Liver (tissue), 3 donors: ENCODE measurements around the gene ADAMTS14.

ENCODE experiments used
- CTCF ChIP-seq: fragments of 150-350 bp; IDR thresholded peaks from 2 replicates; pipeline ENCODE4 v1.5.1; 2017; ENCODE audit warnings: improper control_type of control experiment, low read depth, low read length; ENCODE audit not compliant: missing input control
- GABPA ChIP-seq, 2 donors: IDR thresholded peaks in 1 of 2; conservative IDR thresholded peaks in 1 of 2; 2 replicates each; pipeline ENCODE4 v1.6.1; 2016; ENCODE audit warnings: antibody characterized with exemption in 2 of 2, mild to moderate bottlenecking in 1 of 2, moderate library complexity in 1 of 2
- HNF4A ChIP-seq, 2 donors: conservative IDR thresholded peaks; 2 replicates each; pipeline ENCODE4 v1.6.1; 2016; ENCODE audit warnings: antibody characterized with exemption in 2 of 2, mild to moderate bottlenecking in 2 of 2
- RAD21 ChIP-seq, 2 donors: IDR thresholded peaks; 2 replicates each; pipeline ENCODE4 v1.6.1; 2016; ENCODE audit warnings: antibody characterized with exemption in 2 of 2, mild to moderate bottlenecking in 2 of 2
- RXRA ChIP-seq, 2 donors: IDR thresholded peaks; 2 replicates each; pipeline ENCODE4 v1.6.1; 2017 to 2018; ENCODE audit warnings: antibody characterized with exemption in 2 of 2, mild to moderate bottlenecking in 1 of 2
- TAF1 ChIP-seq: conservative IDR thresholded peaks from 2 replicates; pipeline ENCODE4 v1.6.1; 2016; ENCODE audit warnings: antibody characterized with exemption, mild to moderate bottlenecking
- YY1 ChIP-seq: IDR thresholded peaks from 2 replicates; pipeline ENCODE4 v1.6.1; 2016; ENCODE audit warnings: antibody characterized with exemption, mild to moderate bottlenecking
- TF ChIP-seq, protein P1 (sequence below): IDR thresholded peaks from 2 replicates; pipeline ENCODE4 v1.6.1; 2016; ENCODE audit warnings: antibody characterized with exemption, mild to moderate bottlenecking
- TF ChIP-seq, protein P2 (sequence below): IDR thresholded peaks from 2 replicates; pipeline ENCODE4 v1.6.1; 2016; ENCODE audit warnings: antibody characterized with exemption
- TF ChIP-seq, protein P3 (sequence below): IDR thresholded peaks from 2 replicates; pipeline ENCODE4 v1.6.1; 2016; ENCODE audit warnings: antibody characterized with exemption
- TF ChIP-seq, protein P4 (sequence below): IDR thresholded peaks from 2 replicates; pipeline ENCODE4 v1.6.1; 2016; ENCODE audit warnings: antibody characterized with exemption
- donor health status: healthy.
- donor health status: healthy.

GRCh38 chr10:70749756-70750155, 77.5 kb downstream of the ADAMTS14 start:
- TF ChIP-seq, protein P1, sequence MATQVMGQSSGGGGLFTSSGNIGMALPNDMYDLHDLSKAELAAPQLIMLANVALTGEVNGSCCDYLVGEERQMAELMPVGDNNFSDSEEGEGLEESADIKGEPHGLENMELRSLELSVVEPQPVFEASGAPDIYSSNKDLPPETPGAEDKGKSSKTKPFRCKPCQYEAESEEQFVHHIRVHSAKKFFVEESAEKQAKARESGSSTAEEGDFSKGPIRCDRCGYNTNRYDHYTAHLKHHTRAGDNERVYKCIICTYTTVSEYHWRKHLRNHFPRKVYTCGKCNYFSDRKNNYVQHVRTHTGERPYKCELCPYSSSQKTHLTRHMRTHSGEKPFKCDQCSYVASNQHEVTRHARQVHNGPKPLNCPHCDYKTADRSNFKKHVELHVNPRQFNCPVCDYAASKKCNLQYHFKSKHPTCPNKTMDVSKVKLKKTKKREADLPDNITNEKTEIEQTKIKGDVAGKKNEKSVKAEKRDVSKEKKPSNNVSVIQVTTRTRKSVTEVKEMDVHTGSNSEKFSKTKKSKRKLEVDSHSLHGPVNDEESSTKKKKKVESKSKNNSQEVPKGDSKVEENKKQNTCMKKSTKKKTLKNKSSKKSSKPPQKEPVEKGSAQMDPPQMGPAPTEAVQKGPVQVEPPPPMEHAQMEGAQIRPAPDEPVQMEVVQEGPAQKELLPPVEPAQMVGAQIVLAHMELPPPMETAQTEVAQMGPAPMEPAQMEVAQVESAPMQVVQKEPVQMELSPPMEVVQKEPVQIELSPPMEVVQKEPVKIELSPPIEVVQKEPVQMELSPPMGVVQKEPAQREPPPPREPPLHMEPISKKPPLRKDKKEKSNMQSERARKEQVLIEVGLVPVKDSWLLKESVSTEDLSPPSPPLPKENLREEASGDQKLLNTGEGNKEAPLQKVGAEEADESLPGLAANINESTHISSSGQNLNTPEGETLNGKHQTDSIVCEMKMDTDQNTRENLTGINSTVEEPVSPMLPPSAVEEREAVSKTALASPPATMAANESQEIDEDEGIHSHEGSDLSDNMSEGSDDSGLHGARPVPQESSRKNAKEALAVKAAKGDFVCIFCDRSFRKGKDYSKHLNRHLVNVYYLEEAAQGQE = no peak
- no peak for TF ChIP-seq CTCF
- no peak for TF ChIP-seq RXRA (IDR thresholded peaks at IDR 0.05)
- TF ChIP-seq, protein P2, sequence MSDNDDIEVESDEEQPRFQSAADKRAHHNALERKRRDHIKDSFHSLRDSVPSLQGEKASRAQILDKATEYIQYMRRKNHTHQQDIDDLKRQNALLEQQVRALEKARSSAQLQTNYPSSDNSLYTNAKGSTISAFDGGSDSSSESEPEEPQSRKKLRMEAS = no peak
- TF ChIP-seq TAF1 = no peak
- TF ChIP-seq GABPA (IDR thresholded peaks at IDR 0.05 in 1 of 2, conservative IDR thresholded peaks at IDR 0.05 in 1 of 2) = no peak
- TF ChIP-seq RAD21 (IDR thresholded peaks at IDR 0.05) = no peak
- TF ChIP-seq, protein P3, sequence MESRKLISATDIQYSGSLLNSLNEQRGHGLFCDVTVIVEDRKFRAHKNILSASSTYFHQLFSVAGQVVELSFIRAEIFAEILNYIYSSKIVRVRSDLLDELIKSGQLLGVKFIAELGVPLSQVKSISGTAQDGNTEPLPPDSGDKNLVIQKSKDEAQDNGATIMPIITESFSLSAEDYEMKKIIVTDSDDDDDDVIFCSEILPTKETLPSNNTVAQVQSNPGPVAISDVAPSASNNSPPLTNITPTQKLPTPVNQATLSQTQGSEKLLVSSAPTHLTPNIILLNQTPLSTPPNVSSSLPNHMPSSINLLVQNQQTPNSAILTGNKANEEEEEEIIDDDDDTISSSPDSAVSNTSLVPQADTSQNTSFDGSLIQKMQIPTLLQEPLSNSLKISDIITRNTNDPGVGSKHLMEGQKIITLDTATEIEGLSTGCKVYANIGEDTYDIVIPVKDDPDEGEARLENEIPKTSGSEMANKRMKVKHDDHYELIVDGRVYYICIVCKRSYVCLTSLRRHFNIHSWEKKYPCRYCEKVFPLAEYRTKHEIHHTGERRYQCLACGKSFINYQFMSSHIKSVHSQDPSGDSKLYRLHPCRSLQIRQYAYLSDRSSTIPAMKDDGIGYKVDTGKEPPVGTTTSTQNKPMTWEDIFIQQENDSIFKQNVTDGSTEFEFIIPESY = no peak
- TF ChIP-seq, protein P4, sequence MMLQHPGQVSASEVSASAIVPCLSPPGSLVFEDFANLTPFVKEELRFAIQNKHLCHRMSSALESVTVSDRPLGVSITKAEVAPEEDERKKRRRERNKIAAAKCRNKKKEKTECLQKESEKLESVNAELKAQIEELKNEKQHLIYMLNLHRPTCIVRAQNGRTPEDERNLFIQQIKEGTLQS = no peak
- no peak for TF ChIP-seq YY1
- TF ChIP-seq HNF4A (conservative IDR thresholded peaks at IDR 0.05) = no peak
